ENCODE data around the gene CDH13.

CDH13 gene

DNA sequence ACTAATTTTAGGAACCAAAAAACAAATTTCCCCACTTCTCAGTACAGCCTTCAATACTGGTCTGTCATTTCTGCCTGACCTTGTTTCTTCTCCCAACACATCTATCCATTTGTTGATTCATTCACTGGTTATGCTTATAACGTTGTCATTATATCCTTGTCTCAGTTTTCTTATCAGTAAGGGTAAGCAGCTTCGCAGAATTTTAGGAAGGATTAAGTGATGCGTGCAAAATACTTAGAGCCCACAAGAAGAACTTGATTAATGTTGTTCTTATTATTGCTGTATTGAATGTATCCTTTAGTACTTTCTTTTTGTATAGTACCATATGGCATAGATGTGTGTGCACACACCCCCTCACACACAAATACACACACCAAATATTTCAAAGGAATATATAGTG is 777.5 kb downstream of the CDH13 start:
- Histone ChIP-seq H2BK12ac (ENCODE audit: low read length) (no peak overlapping the region), H3K4me3 (ENCODE audit: low read depth, low read length) (no peak overlapping the region), H3K14ac (ENCODE audit: low read length) (no peak overlapping the region), H3K9me3 (ENCODE audit: insufficient read depth, low read depth, low read length) (no peaks in the 10 kb centered on the region), H3K79me1 (ENCODE audit: low read length) (no peaks in the 10 kb centered on the region), H2BK120ac (ENCODE audit: insufficient read depth, low read length, poor library complexity) (no peak overlapping the region), H3K79me2 (ENCODE audit: control insufficient read depth, insufficient read depth, low read length, poor library complexity) (no peaks in the 10 kb centered on the region), H4K8ac (ENCODE audit: low read depth, low read length) (no peak overlapping the region), H3K9ac (ENCODE audit: low read length) (no peak overlapping the region), H3K18ac (ENCODE audit: low read length) (no peak overlapping the region), H2AFZ (ENCODE audit: insufficient read depth, low read length, poor library complexity) (no peak overlapping the region), H3K4me1 (ENCODE audit: control insufficient read depth in 1 of 2, insufficient read depth in 2 of 2, low read length in 2 of 2) (no peaks in the 10 kb centered on the region), H4K91ac (ENCODE audit: low read depth, low read length) (no peak overlapping the region), H4K12ac (ENCODE audit: low read depth, low read length) (no peak overlapping the region), H3K36me3 (ENCODE audit: control insufficient read depth in 1 of 2, insufficient read depth in 2 of 2, low read length in 2 of 2) (no peaks in the 10 kb centered on the region), H3K27ac (ENCODE audit: low read depth, low read length) (no peak overlapping the region), H3K4me2 (ENCODE audit: low read length) (no peak overlapping the region), H3K27me3 (ENCODE audit: insufficient read depth, low read length) (no peaks in the 10 kb centered on the region), H2BK5ac (ENCODE audit: low read depth, low read length, poor library complexity) (no peak overlapping the region), H3K23ac (ENCODE audit: low read length) (no peak overlapping the region), H3K4ac (ENCODE audit: low read depth, low read length) (no peak overlapping the region), H2AK5ac (ENCODE audit: low read length) (no peak overlapping the region)
- DNase-seq = no peak
- no CpG with 5 or more reads among the region's 3 CpGs for WGBS (ENCODE audit: extremely low coverage, insufficient coverage, insufficient read length)

DNA sequence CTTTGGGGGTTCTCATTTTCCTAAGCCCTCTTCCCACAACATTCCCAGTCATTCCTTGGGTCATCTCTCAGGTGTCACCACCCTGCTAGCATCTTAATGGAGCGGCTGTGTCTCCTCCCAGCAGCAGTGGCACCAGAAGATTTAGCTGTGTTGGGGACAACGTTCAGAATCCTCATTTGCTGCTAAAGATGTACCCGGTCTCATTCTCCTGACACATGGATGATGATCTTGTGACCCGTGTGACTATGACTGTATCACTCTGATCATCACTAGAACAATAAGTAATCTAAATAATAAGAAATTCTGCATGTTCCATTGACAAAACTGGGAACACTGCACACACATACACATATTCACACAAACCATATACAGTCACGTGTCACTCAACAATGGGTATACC is 781.2 kb downstream of the CDH13 start:
- H2BK120ac ChIP-seq (ENCODE audit: insufficient read depth, low read length, poor library complexity) = no peak overlapping the region
- no peak overlapping the region for H4K8ac ChIP-seq (ENCODE audit: low read depth, low read length)
- no peak for DNase-seq
- H2BK5ac ChIP-seq (ENCODE audit: low read depth, low read length, poor library complexity) = no peak overlapping the region
- H3K79me1 ChIP-seq (ENCODE audit: low read length) = no peaks in the 10 kb centered on the region
- no peak overlapping the region for H3K4me3 ChIP-seq (ENCODE audit: low read depth, low read length)
- H3K36me3 ChIP-seq (ENCODE audit: control insufficient read depth in 1 of 2, insufficient read depth in 2 of 2, low read length in 2 of 2) = no peaks in the 10 kb centered on the region
- H3K9ac ChIP-seq (ENCODE audit: low read length) = no peak overlapping the region
- H4K12ac ChIP-seq (ENCODE audit: low read depth, low read length) = no peak overlapping the region
- H3K4me1 ChIP-seq (ENCODE audit: control insufficient read depth in 1 of 2, insufficient read depth in 2 of 2, low read length in 2 of 2) = no peaks in the 10 kb centered on the region
- no peak overlapping the region for H3K4ac ChIP-seq (ENCODE audit: low read depth, low read length)
- no peak overlapping the region for H2BK12ac ChIP-seq (ENCODE audit: low read length)
- no peaks in the 10 kb centered on the region for H3K79me2 ChIP-seq (ENCODE audit: control insufficient read depth, insufficient read depth, low read length, poor library complexity)
- no peak overlapping the region for H3K23ac ChIP-seq (ENCODE audit: low read length)
- no peak overlapping the region for H3K18ac ChIP-seq (ENCODE audit: low read length)
- WGBS (ENCODE audit: extremely low coverage, insufficient coverage, insufficient read length) = no CpG with 5 or more reads among the region's 5 CpGs
- H3K27ac ChIP-seq (ENCODE audit: low read depth, low read length) = no peak overlapping the region
- no peaks in the 10 kb centered on the region for H3K27me3 ChIP-seq (ENCODE audit: insufficient read depth, low read length)
- no peak overlapping the region for H4K91ac ChIP-seq (ENCODE audit: low read depth, low read length)
- no peak overlapping the region for H2AK5ac ChIP-seq (ENCODE audit: low read length)
- no peak overlapping the region for H2AFZ ChIP-seq (ENCODE audit: insufficient read depth, low read length, poor library complexity)
- H3K9me3 ChIP-seq (ENCODE audit: insufficient read depth, low read depth, low read length) = no peaks in the 10 kb centered on the region
- H3K4me2 ChIP-seq (ENCODE audit: low read length) = no peak overlapping the region
- no peak overlapping the region for H3K14ac ChIP-seq (ENCODE audit: low read length)

DNA sequence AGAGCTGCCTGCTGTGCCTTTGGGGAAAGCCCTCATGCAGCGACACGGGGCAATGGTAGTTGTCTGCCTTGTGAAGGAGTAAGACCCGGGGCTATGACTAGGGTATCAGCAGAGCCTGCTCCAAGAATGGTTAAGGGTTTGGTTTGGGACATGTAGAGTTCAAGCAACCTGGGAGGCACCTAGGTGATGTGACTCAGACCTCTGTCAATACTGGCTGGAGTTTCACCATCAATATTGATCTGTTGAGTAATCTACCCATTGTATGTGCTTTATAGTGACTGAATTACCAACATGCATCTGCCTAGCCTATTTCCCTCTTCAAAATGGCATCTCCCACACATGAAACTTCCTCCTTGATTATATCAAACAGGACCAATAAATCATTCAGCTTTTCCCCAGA is 782.6 kb downstream of the CDH13 start:
- no peak for DNase-seq
- H3K14ac ChIP-seq (ENCODE audit: low read length) = no peak overlapping the region
- H3K4me2 ChIP-seq (ENCODE audit: low read length) = no peak overlapping the region

DNA sequence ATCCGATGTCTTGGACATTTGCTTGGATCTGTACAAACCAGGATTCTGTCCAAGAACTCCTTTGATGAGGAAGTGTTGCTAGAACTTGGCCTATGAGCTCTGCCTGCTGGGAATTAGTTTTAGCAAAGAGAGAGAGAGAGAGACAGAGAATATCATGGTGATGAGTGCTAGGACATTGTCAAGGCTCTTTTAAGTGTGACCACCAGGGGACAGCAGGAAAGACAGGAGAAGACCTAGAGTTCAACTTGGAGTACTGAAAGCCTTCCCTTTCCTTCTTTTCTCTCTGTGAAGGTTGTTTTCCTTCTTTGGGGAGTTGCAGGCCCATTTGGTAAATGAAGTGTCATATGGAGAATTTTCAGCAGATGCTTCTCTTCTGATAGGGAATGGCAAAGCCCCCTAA is 791.8 kb downstream of the CDH13 start:
- H2AFZ ChIP-seq (ENCODE audit: insufficient read depth, low read length, poor library complexity) = no peak overlapping the region
- H3K27ac ChIP-seq (ENCODE audit: low read depth, low read length) = no peak overlapping the region
- no peaks in the 10 kb centered on the region for H3K27me3 ChIP-seq (ENCODE audit: insufficient read depth, low read length)
- no peak overlapping the region for H4K91ac ChIP-seq (ENCODE audit: low read depth, low read length)
- no peak overlapping the region for H2AK5ac ChIP-seq (ENCODE audit: low read length)
- no peaks in the 10 kb centered on the region for H3K79me1 ChIP-seq (ENCODE audit: low read length)
- no peak overlapping the region for H3K4ac ChIP-seq (ENCODE audit: low read depth, low read length)
- H3K18ac ChIP-seq (ENCODE audit: low read length) = no peak overlapping the region
- no peaks in the 10 kb centered on the region for H3K79me2 ChIP-seq (ENCODE audit: control insufficient read depth, insufficient read depth, low read length, poor library complexity)
- no peak overlapping the region for H2BK5ac ChIP-seq (ENCODE audit: low read depth, low read length, poor library complexity)
- WGBS (ENCODE audit: extremely low coverage, insufficient coverage, insufficient read length) = no CpG with 5 or more reads among the region's 1 CpG
- no peak overlapping the region for H3K9ac ChIP-seq (ENCODE audit: low read length)
- no peak overlapping the region for H2BK12ac ChIP-seq (ENCODE audit: low read length)
- no peak for DNase-seq
- no peaks in the 10 kb centered on the region for H3K4me1 ChIP-seq (ENCODE audit: control insufficient read depth in 1 of 2, insufficient read depth in 2 of 2, low read length in 2 of 2)
- no peak overlapping the region for H4K12ac ChIP-seq (ENCODE audit: low read depth, low read length)
- no peak overlapping the region for H3K4me2 ChIP-seq (ENCODE audit: low read length)
- no peak overlapping the region for H3K23ac ChIP-seq (ENCODE audit: low read length)
- no peak overlapping the region for H3K14ac ChIP-seq (ENCODE audit: low read length)
- H3K4me3 ChIP-seq (ENCODE audit: low read depth, low read length) = no peak overlapping the region
- no peaks in the 10 kb centered on the region for H3K9me3 ChIP-seq (ENCODE audit: insufficient read depth, low read depth, low read length)
- H4K8ac ChIP-seq (ENCODE audit: low read depth, low read length) = no peak overlapping the region
- H3K36me3 ChIP-seq (ENCODE audit: control insufficient read depth in 1 of 2, insufficient read depth in 2 of 2, low read length in 2 of 2) = no peaks in the 10 kb centered on the region
- no peak overlapping the region for H2BK120ac ChIP-seq (ENCODE audit: insufficient read depth, low read length, poor library complexity)

More for the DNA sequence above, 782.6 kb downstream of the CDH13 start:
- H3K9ac ChIP-seq (ENCODE audit: low read length) = no peak overlapping the region
- H4K12ac ChIP-seq (ENCODE audit: low read depth, low read length) = no peak overlapping the region
- H3K79me1 ChIP-seq (ENCODE audit: low read length) = no peaks in the 10 kb centered on the region
- no peak overlapping the region for H4K8ac ChIP-seq (ENCODE audit: low read depth, low read length)
- H3K79me2 ChIP-seq (ENCODE audit: control insufficient read depth, insufficient read depth, low read length, poor library complexity) = no peaks in the 10 kb centered on the region
- no peaks in the 10 kb centered on the region for H3K4me1 ChIP-seq (ENCODE audit: control insufficient read depth in 1 of 2, insufficient read depth in 2 of 2, low read length in 2 of 2)
- H2AFZ ChIP-seq (ENCODE audit: insufficient read depth, low read length, poor library complexity) = no peak overlapping the region
- WGBS (ENCODE audit: extremely low coverage, insufficient coverage, insufficient read length) = no CpG with 5 or more reads among the region's 3 CpGs
- no peak overlapping the region for H3K27ac ChIP-seq (ENCODE audit: low read depth, low read length)
- no peaks in the 10 kb centered on the region for H3K36me3 ChIP-seq (ENCODE audit: control insufficient read depth in 1 of 2, insufficient read depth in 2 of 2, low read length in 2 of 2)
- H2AK5ac ChIP-seq (ENCODE audit: low read length) = no peak overlapping the region
- no peak overlapping the region for H2BK5ac ChIP-seq (ENCODE audit: low read depth, low read length, poor library complexity)
- H3K9me3 ChIP-seq (ENCODE audit: insufficient read depth, low read depth, low read length) = no peaks in the 10 kb centered on the region
- no peak overlapping the region for H3K23ac ChIP-seq (ENCODE audit: low read length)
- H3K4me3 ChIP-seq (ENCODE audit: low read depth, low read length) = no peak overlapping the region
- H3K4ac ChIP-seq (ENCODE audit: low read depth, low read length) = no peak overlapping the region
- H3K18ac ChIP-seq (ENCODE audit: low read length) = no peak overlapping the region
- no peaks in the 10 kb centered on the region for H3K27me3 ChIP-seq (ENCODE audit: insufficient read depth, low read length)
- no peak overlapping the region for H2BK12ac ChIP-seq (ENCODE audit: low read length)
- H2BK120ac ChIP-seq (ENCODE audit: insufficient read depth, low read length, poor library complexity) = no peak overlapping the region
- H4K91ac ChIP-seq (ENCODE audit: low read depth, low read length) = no peak overlapping the region

Measured in trophoblast cell (in vitro differentiated cells and primary cell).